Activated naive CD8-positive, alpha-beta T cell treated with anti-CD3 and anti-CD28 coated beads, Interleukin-2, amount 10 ng/mL, durations not matched to agents 7 days and 5 days (primary cell): Measurements from ENCODE around the gene SERPINA6. TPM values are rescaled to one million over a fixed set of nuclear protein-coding genes. Genes with fewer than 3 reads are reported as not detected.
"Not testable (repeated sequence)": the region's sequence is repeated elsewhere in the genome, so short reads cannot be mapped to it uniquely, and the experiment has no call there.

Experiments used
- ATAC-seq: fragments of 150-1000 bp; cut with Tn5 transposase; one replicate; pipeline ENCODE4 v1.10.0; 2021; ENCODE audit warnings: low read depth, moderate library complexity
- POLR2A ChIA-PET: fragments of 350-600 bp; sonication (Branson Sonifier 250); formaldehyde crosslinking; loops from one replicate; lab custom pipeline; 2021; ENCODE audit warnings: antibody characterized with exemption; lab: Charles Lee
- DNase-seq: peaks from one replicate; pipeline ENCODE4 v3.0.0; 2021
- H3K27ac Mint-ChIP-seq: one replicate; pipeline ENCODE4 v1.8.0; 2022; ENCODE audit warnings: mild to moderate bottlenecking, mixed read lengths
- H3K27me3 Mint-ChIP-seq: one replicate; pipeline ENCODE4 v1.8.0; 2022; ENCODE audit warnings: mild to moderate bottlenecking, moderate library complexity, mixed read lengths
- H3K36me3 Mint-ChIP-seq: one replicate; pipeline ENCODE4 v1.8.0; 2021; ENCODE audit warnings: mild to moderate bottlenecking, mixed read lengths
- H3K4me1 Mint-ChIP-seq: one replicate; pipeline ENCODE4 v1.8.0; 2021; ENCODE audit warnings: mixed read lengths
- H3K4me3 Mint-ChIP-seq: one replicate; pipeline ENCODE4 v1.8.0; 2022; ENCODE audit warnings: mild to moderate bottlenecking, moderate library complexity, mixed read lengths
- H3K9me3 Mint-ChIP-seq: one replicate; pipeline ENCODE4 v1.8.0; 2021; ENCODE audit warnings: mixed read lengths
- total RNA-seq, 2 experiments: library from RNA; stranded (reverse); gene quantifications; one replicate each; pipeline ENCODE4 v1.2.3, GENCODE V29; 2021

The SERPINA6 gene, protein sequence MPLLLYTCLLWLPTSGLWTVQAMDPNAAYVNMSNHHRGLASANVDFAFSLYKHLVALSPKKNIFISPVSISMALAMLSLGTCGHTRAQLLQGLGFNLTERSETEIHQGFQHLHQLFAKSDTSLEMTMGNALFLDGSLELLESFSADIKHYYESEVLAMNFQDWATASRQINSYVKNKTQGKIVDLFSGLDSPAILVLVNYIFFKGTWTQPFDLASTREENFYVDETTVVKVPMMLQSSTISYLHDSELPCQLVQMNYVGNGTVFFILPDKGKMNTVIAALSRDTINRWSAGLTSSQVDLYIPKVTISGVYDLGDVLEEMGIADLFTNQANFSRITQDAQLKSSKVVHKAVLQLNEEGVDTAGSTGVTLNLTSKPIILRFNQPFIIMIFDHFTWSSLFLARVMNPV
- not detected for total RNA-seq

DNA sequence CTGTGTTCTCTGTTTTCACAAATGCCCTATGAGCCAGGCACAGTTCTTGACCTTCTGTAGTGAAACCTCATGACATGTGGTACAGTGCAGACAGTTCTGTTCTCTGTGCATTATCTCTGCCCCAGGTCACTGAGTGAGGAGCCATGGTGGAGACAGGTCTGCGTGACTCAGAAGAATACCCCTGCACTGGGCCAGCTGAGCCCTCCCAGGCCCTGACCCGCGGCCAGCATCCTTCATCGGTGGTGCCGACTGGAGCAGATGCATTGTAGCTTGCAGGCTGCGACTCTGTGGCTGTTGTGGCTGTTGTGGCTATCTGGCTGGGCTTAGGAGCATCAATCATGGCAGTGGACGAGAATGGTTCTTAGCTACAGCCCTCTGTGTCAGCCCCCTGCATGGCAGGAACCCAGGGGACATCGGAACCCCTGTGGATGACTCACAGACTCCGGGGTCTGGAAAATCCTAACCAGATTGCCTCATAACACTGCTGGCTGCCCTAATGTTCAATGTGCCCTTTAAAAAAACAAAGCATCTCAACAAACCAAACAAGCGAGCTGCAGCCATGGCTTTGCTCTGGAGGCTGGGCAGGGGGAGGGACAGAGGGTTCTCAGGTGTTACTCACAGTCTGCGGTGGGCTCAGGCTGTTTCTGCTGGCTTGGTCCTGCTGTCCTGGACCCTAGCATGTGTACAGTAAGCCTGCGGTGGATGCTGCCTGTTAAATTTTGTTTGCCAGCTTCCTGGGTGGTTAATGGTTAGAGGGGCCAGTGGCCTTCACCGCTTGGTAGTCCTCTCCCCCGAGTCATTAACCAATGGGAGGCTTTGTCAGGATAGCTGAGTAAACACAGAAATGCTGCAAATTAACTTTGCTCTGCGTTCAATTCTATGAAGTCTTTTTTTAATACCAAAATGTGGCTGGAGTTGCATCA lies at the start of gene SERPINA6:
SERPINA6 (minus strand) TSS at position 689 of the 923 bp plus-strand sequence. CDS start 8,688 bp downstream, outside the sequence.
- H3K27ac Mint-ChIP-seq = no peak within 1 kb of the TSS
- no peaks in the 10 kb centered on the region for H3K4me1 Mint-ChIP-seq
- H3K9me3 Mint-ChIP-seq = no peaks in the 10 kb centered on the region
- no peak within 1 kb of the TSS for H3K4me3 Mint-ChIP-seq
- no peaks in the 10 kb centered on the region for H3K36me3 Mint-ChIP-seq
- no peak for ATAC-seq
- POLR2A ChIA-PET = no interaction called here
- H3K27me3 Mint-ChIP-seq = peaks cover 9% of the 10 kb centered on the region
- no peak for DNase-seq

DNA sequence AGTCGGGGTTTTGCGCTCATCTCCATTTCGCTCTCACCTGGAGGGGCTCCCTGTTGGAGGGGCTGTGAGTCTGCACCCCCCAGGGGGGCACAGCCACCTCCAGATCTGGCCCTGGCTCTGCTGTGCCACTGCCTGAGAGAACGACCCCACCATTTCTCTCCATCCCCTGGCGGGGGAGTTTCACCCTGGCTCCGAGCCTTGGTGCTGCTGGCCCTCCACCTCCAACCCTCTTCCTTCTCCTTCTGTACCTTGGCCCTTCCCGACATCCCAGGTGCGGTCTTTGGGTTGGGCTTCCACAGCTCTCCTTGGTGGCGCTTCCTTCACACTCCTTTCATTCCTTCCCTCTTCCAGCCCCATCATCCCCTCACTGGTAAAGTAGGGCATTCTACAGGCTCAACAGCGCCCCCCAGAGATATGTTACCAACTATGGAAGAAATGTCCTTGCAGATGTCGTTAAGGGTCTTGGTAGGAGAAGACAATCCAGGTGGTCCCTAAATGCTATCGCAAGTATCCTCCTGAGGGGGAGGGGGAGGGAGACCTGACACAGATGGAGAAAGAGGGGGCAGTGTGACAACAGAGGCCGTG lies 49.0 kb upstream of the SERPINA6 start:
- no peak for DNase-seq
- POLR2A ChIA-PET = no interaction called here
- H3K9me3 Mint-ChIP-seq = no peaks in the 10 kb centered on the region

GRCh38 chr14:94370524-94370910 lies 47.4 kb upstream of the SERPINA6 start:
- ATAC-seq (no peak), DNase-seq (no peak)
- Mint-ChIP-seq H3K4me3 (no peak overlapping the region), H3K36me3 (no peaks in the 10 kb centered on the region), H3K27me3 (peaks cover 2% of the 10 kb centered on the region), H3K4me1 (no peaks in the 10 kb centered on the region), H3K9me3 (no peaks in the 10 kb centered on the region), H3K27ac (no peak overlapping the region)
- POLR2A ChIA-PET = no interaction called here

More for the DNA sequence above, 49.0 kb upstream of the SERPINA6 start:
- no peak overlapping the region for H3K27ac Mint-ChIP-seq
- H3K36me3 Mint-ChIP-seq = no peaks in the 10 kb centered on the region
- peaks cover 2% of the 10 kb centered on the region for H3K27me3 Mint-ChIP-seq
- H3K4me1 Mint-ChIP-seq = no peaks in the 10 kb centered on the region
- ATAC-seq = no peak
- no peak overlapping the region for H3K4me3 Mint-ChIP-seq

DNA sequence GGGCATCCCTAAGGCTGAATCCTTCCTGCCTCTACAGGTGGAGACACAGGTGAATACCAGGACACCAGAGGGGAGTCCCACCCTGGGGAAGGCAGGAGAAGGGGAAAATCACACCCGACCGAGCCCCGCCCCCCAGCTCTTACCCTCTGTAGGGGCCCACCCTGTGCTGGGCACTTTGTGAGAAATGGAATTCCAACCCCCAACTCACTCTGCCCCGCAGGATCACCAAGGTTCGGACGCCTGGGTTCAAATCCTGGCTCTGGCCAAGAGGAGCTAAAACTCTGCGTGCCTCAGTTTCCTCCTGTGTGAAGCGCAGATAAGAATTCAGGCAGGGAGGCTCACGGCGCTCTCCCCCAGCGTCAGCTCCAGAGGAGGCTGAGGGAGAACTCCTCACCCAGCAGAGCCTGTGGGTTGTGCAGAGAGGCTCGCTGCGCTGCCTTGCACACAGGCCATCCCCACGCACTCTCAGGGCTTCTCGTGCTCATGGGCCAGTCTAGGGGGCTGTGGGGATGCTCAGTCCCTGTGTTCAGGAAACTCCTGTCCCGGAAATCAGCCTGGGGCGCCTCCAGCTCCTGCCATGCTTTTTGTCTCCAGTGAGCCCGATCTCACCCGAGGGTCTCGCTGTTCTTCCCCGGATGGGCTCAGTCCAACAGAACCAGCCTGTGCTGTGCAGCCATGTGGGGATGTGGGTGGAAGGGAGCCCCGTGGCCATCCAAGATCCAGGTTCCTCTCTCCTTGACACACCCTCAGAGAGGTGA lies 46.8 kb upstream of the SERPINA6 start:
- DNase-seq, H3K9me3 Mint-ChIP-seq, H3K36me3 Mint-ChIP-seq, POLR2A ChIA-PET, H3K27ac Mint-ChIP-seq, H3K27me3 Mint-ChIP-seq, H3K4me3 Mint-ChIP-seq, H3K4me1 Mint-ChIP-seq, ATAC-seq: not testable (repeated sequence)

- H3K4me1 Mint-ChIP-seq = no peaks in the 10 kb centered on the region
- no peaks in the 10 kb centered on the region for H3K9me3 Mint-ChIP-seq
- H3K36me3 Mint-ChIP-seq = no peaks in the 10 kb centered on the region
- H3K4me3 Mint-ChIP-seq = no peak overlapping the region
- H3K27me3 Mint-ChIP-seq = peaks cover 2% of the 10 kb centered on the region
- no peak overlapping the region for H3K27ac Mint-ChIP-seq
- POLR2A ChIA-PET = no interaction called here
- no peak for DNase-seq
- ATAC-seq = no peak
These were observed 45.8 kb upstream of the SERPINA6 start for GRCh38 chr14:94368956-94369355.

- no peaks in the 10 kb centered on the region for H3K9me3 Mint-ChIP-seq
- no peak overlapping the region for H3K4me3 Mint-ChIP-seq
- no peaks in the 10 kb centered on the region for H3K36me3 Mint-ChIP-seq
- peaks cover 2% of the 10 kb centered on the region for H3K27me3 Mint-ChIP-seq
- no peak overlapping the region for H3K27ac Mint-ChIP-seq
- POLR2A ChIA-PET = no interaction called here
- H3K4me1 Mint-ChIP-seq = no peaks in the 10 kb centered on the region
- ATAC-seq = no peak
- DNase-seq = no peak
These were observed 45.1 kb upstream of the SERPINA6 start for GRCh38 chr14:94368243-94368590.

GRCh38 chr14:94367347-94368242 lies 44.5 kb upstream of the SERPINA6 start:
- DNase-seq (no peak), ATAC-seq (no peak)
- H3K27ac Mint-ChIP-seq = no peak overlapping the region

GRCh38 chr14:94366146-94366915 lies 43.2 kb upstream of the SERPINA6 start, which contains the start of gene SERPINA2:
Gene SERPINA2 (minus strand): TSS chr14:94366698.
- Mint-ChIP-seq H3K4me1 (no peaks in the 10 kb centered on the region), H3K4me3 (no peak within 1 kb of the TSS), H3K27ac (no peak within 1 kb of the TSS), H3K27me3 (no peaks in the 10 kb centered on the region), H3K36me3 (no peaks in the 10 kb centered on the region), H3K9me3 (no peaks in the 10 kb centered on the region)
- ATAC-seq = no peak
- POLR2A ChIA-PET = no interaction called here
- no peak for DNase-seq

More at GRCh38 chr14:94367347-94368242, 44.5 kb upstream of the SERPINA6 start:
- no peak overlapping the region for H3K4me3 Mint-ChIP-seq
- H3K9me3 Mint-ChIP-seq = no peaks in the 10 kb centered on the region
- H3K4me1 Mint-ChIP-seq = no peaks in the 10 kb centered on the region
- peaks cover 2% of the 10 kb centered on the region for H3K27me3 Mint-ChIP-seq
- no peaks in the 10 kb centered on the region for H3K36me3 Mint-ChIP-seq
- POLR2A ChIA-PET = no interaction called here

GRCh38 chr14:94365624-94366023 lies 42.5 kb upstream of the SERPINA6 start:
- POLR2A ChIA-PET = no interaction called here
- H3K36me3 Mint-ChIP-seq = no peaks in the 10 kb centered on the region
- no peak overlapping the region for H3K4me3 Mint-ChIP-seq
- H3K4me1 Mint-ChIP-seq = no peaks in the 10 kb centered on the region
- peaks cover 3% of the 10 kb centered on the region for H3K27me3 Mint-ChIP-seq
- no peak overlapping the region for H3K27ac Mint-ChIP-seq
- H3K9me3 Mint-ChIP-seq = no peaks in the 10 kb centered on the region
- DNase-seq (no peak), ATAC-seq (no peak)

DNA sequence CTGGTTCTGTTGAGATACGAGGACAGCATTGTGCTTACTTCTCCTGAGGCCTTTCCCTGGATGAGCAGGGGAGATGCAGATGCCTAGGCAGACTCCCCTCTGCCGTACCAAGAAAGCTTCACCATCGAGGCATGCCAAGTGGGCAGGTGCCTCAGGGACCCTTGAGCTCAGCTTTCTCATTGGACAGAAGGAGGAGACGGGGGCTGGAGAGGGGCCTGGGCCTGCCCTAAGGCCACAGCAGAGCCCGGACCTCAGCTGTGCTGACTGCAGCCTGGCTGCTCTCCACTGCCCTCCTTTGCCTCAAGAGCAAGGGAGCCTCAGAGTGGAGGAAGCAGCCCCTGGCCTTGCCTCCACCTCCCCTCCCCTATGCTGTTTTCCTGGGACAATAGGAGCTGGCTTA lies 41.8 kb upstream of the SERPINA6 start:
- no peaks in the 10 kb centered on the region for H3K4me1 Mint-ChIP-seq
- ATAC-seq (no peak), DNase-seq (no peak)
- no peak overlapping the region for H3K27ac Mint-ChIP-seq
- no peak overlapping the region for H3K4me3 Mint-ChIP-seq
- H3K27me3 Mint-ChIP-seq = peaks cover 6% of the 10 kb centered on the region
- POLR2A ChIA-PET = no interaction called here
- H3K36me3 Mint-ChIP-seq = no peaks in the 10 kb centered on the region
- H3K9me3 Mint-ChIP-seq = no peaks in the 10 kb centered on the region

GRCh38 chr14:94364037-94364436 lies 40.9 kb upstream of the SERPINA6 start:
- ATAC-seq = no peak

More at GRCh38 chr14:94364037-94364436, 40.9 kb upstream of the SERPINA6 start:
- no peak for DNase-seq
- Mint-ChIP-seq H3K9me3 (no peaks in the 10 kb centered on the region), H3K27ac (no peak overlapping the region), H3K27me3 (peaks cover 6% of the 10 kb centered on the region), H3K4me3 (no peak overlapping the region), H3K4me1 (no peaks in the 10 kb centered on the region), H3K36me3 (no peaks in the 10 kb centered on the region)
- POLR2A ChIA-PET = no interaction called here
